Common myeloid progenitor, CD34-positive (primary cell): ENCODE results near the gene FHIT.

Source experiments
- CTCF ChIA-PET: fragments of 350-600 bp; sonication (Branson Sonifier 250); formaldehyde crosslinking; loops from one replicate; lab custom pipeline; 2021; ENCODE audit warnings: antibody characterized with exemption; lab: Charles Lee
- POLR2A ChIA-PET: fragments of 350-600 bp; sonication (Branson Sonifier 250); formaldehyde crosslinking; loops from one replicate; lab custom pipeline; 2021; ENCODE audit warnings: antibody characterized with exemption; lab: Charles Lee
- DNase-seq, 3 donors: peaks; one replicate each; pipeline versions ENCODE4 v3.0.0 to v3.0.0-alpha.2; 2013
- H3K27ac ChIP-seq, 2 experiments: 1 replicate in 1 of 2; 2 replicates in 1 of 2; pipeline ENCODE4 v1.7.0; 2013; ENCODE audit warnings: inconsistent platforms in 2 of 2, low read length in 2 of 2, mild to moderate bottlenecking in 2 of 2, low read depth in 1 of 2, moderate library complexity in 1 of 2; ENCODE audit not compliant: severe bottlenecking in 2 of 2, insufficient read depth in 1 of 2, poor library complexity in 1 of 2
- H3K27me3 ChIP-seq, 5 experiments: replicated peaks in 2 of 5; 1 replicate in 3 of 5; 2 replicates in 2 of 5; pipeline versions ENCODE4 v1.6.1 to v1.7.0; 2013; ENCODE audit warnings: low read length in 4 of 5, mild to moderate bottlenecking in 2 of 5, moderate library complexity in 2 of 5, inconsistent platforms in 1 of 5; ENCODE audit not compliant: insufficient read depth in 5 of 5, control insufficient read depth in 4 of 5
- H3K36me3 ChIP-seq, 4 experiments: 1 replicate in 2 of 4; 2 replicates in 2 of 4; pipeline versions ENCODE4 v1.6.1 to v1.7.0; 2013; ENCODE audit warnings: low read length in 3 of 4, control low read depth in 1 of 4, mild to moderate bottlenecking in 1 of 4; ENCODE audit not compliant: control insufficient read depth in 4 of 4, insufficient read depth in 4 of 4
- H3K4me1 ChIP-seq, 4 experiments: 1 replicate in 3 of 4; 2 replicates in 1 of 4; pipeline versions ENCODE4 v1.6.1 to v1.7.1; 2013; ENCODE audit warnings: low read length in 3 of 4, mild to moderate bottlenecking in 3 of 4, control low read depth in 1 of 4, inconsistent platforms in 1 of 4, moderate library complexity in 1 of 4; ENCODE audit not compliant: control insufficient read depth in 4 of 4, insufficient read depth in 4 of 4; ENCODE audit errors: control extremely low read depth in 1 of 4
- H3K4me3 ChIP-seq, 7 experiments: 1 replicate in 4 of 7; 2 replicates in 3 of 7; pipeline versions ENCODE4 v1.5.1 to v1.7.0; 2013; ENCODE audit warnings: mild to moderate bottlenecking in 7 of 7, low read length in 6 of 7, moderate library complexity in 6 of 7, inconsistent platforms in 2 of 7, low read depth in 2 of 7, control low read depth in 1 of 7; ENCODE audit not compliant: insufficient read depth in 4 of 7, control insufficient read depth in 1 of 7; ENCODE audit errors: extremely low read depth in 1 of 7
- H3K9me3 ChIP-seq, 5 experiments: 1 replicate in 4 of 5; 2 replicates in 1 of 5; pipeline versions ENCODE4 v1.6.1 to v1.7.1; 2013; ENCODE audit warnings: low read length in 4 of 5, mild to moderate bottlenecking in 2 of 5, inconsistent platforms in 1 of 5, low read depth in 1 of 5, moderate library complexity in 1 of 5; ENCODE audit not compliant: control insufficient read depth in 4 of 5, insufficient read depth in 2 of 5; ENCODE audit errors: control extremely low read depth in 1 of 5
- WGBS: methylation state at CpG from one replicate; pipeline ENCODE4 v1.1.5; 2013; ENCODE audit not compliant: insufficient coverage; 5-methylcytosine and 5-hydroxymethylcytosine counted together

Gene FHIT

DNA sequence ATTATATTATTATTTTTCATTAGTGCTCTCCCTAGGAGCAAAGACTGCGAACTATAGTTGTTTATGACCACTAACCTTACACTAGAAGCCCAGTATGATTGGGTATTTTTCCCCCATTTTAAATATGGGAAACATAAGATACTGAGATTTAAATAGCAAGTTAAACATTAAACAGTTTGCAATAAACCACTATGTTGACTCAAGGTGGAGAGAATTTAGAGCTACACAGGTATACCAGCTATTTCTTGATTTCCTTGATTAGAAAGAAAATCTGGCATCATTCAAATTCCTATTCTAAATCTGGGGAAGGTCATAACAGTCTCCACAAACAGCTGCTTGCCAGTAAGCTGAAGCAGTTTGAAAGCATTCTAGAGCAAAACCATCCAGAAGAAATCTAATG is 1337.6 kb downstream of the FHIT start:
- DNase-seq: no peak
- ChIA-PET POLR2A (no interaction called here), CTCF (no interaction called here)
- H3K4me3 ChIP-seq: no peak overlapping the region
- H3K9me3 ChIP-seq: no peaks in the 10 kb centered on the region
- no peaks in the 10 kb centered on the region for H3K36me3 ChIP-seq
- no peak overlapping the region for H3K27ac ChIP-seq
- H3K4me1 ChIP-seq: peaks cover 0 to 13% (median 4%) of the 10 kb centered on the region in 4 experiments
- H3K27me3 ChIP-seq: no peaks in the 10 kb centered on the region
- WGBS: no CpG with 5 or more reads among the region's 1 CpG

DNA sequence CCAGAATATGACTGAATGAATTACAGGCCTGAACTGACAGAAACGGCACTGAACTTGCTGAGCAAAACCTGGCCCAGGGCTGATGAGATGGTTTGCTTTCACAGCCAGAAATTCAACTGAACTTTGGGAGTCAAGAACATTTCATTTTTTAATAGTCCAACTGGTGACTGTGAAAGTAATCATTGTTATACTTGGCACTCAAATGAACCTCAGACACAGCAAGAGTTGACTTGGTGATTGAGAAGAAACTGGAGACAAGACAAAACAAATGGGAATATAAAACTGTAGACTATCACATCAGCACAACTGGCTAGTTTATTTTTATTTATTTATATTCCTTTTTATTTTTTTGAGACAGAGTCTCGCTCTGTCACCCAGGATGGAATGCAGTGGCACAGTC is 1342.6 kb downstream of the FHIT start:
- H3K27ac ChIP-seq: no peak overlapping the region
- POLR2A ChIA-PET: no interaction called here
- DNase-seq: no peak
- H3K9me3 ChIP-seq: peaks cover 0 to 6% (median 0%) of the 10 kb centered on the region in 5 experiments
- CTCF ChIA-PET: no interaction called here
- peaks cover 5 to 18% (median 8%) of the 10 kb centered on the region in 4 experiments for H3K4me1 ChIP-seq
- WGBS: 100% methylated on average over 1 of the region's 2 CpGs
- H3K27me3 ChIP-seq: no peaks in the 10 kb centered on the region
- no peaks in the 10 kb centered on the region for H3K36me3 ChIP-seq
- no peak overlapping the region for H3K4me3 ChIP-seq

DNA sequence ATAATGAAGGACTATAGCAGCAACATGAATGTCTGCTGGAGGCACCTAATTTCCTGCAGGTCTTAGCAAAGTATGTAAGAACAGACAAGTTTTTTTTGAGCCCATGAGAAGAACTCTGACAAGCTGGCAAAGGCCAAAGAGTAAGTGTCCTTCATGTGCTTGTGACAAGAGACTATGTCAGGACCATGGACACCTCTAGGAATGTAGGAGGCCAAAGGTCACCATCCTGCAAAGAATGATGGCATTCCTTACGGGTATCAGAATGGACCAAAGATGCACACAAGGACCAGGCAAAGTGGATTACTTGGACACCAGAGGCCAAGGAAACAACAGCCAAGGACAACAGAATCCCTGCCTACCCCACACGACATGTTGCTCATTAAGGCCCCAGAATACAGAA is 1343.0 kb downstream of the FHIT start:
- POLR2A ChIA-PET: no interaction called here
- no peaks in the 10 kb centered on the region for H3K27me3 ChIP-seq

DNA sequence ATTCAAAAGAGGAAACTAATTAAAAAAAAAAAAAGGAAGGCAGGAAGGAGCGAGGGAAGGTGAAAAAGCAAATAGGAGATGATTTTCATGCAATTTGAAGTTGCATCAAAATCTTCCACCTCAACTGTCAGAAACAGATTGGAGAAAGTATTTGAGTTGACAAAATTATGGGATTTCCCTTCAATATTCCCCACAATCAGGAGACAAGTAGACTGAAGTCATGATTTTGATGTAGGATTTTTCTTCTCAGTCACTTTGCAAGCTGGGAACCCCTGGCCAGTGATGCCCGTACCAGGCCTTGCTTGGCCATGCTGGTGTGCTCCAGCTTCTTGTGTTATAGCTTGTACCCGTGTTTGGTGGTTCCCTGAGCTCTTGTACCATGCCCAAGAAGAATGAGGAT is 1347.0 kb downstream of the FHIT start:
- CTCF ChIA-PET: no interaction called here

More for the DNA sequence above, 1343.0 kb downstream of the FHIT start:
- WGBS: 100% methylated on average over 2 of the region's 2 CpGs
- no peak for DNase-seq
- H3K4me1 ChIP-seq: peaks cover 5 to 18% (median 8%) of the 10 kb centered on the region in 4 experiments
- no peak overlapping the region for H3K27ac ChIP-seq
- CTCF ChIA-PET: no interaction called here
- no peak overlapping the region for H3K4me3 ChIP-seq
- H3K36me3 ChIP-seq: no peaks in the 10 kb centered on the region
- peaks cover 0 to 6% (median 0%) of the 10 kb centered on the region in 5 experiments for H3K9me3 ChIP-seq

DNA sequence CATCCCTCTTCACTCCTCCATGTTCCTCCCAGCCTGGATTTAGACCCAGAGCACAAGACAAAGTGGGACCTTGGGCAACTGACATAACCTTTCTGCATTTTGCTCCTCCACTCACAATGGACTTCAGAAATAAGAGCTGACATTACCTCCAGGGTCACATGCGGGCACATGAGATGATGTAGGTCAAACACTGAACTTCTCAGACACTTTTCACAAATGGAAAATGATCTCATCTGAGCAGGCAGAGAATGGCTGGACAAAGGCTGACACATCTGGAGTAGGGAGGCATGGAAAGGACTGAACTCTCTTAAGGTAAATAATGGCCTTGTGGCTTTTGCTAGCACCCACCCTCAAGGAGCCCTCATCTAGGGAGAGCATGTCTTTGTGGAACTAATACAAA is 1352.2 kb downstream of the FHIT start:
- H3K36me3 ChIP-seq: no peaks in the 10 kb centered on the region
- no peaks in the 10 kb centered on the region for H3K4me1 ChIP-seq
- ChIA-PET POLR2A (no interaction called here), CTCF (interaction anchor here (0.7 kb wide), 1 partner anchor 428 kb away, joined by 4 read pairs; no protein-coding TSS in a partner anchor)
- 100% methylated on average over 1 of the region's 1 CpG for WGBS
- no peak overlapping the region for H3K27ac ChIP-seq
- no peaks in the 10 kb centered on the region for H3K27me3 ChIP-seq
- H3K4me3 ChIP-seq: no peak overlapping the region
- H3K9me3 ChIP-seq: no peaks in the 10 kb centered on the region
- DNase-seq: no peak

More for the DNA sequence above, 1347.0 kb downstream of the FHIT start:
- no peak for DNase-seq
- H3K4me1 ChIP-seq: peaks cover 5 to 11% (median 8%) of the 10 kb centered on the region in 4 experiments
- H3K27me3 ChIP-seq: no peaks in the 10 kb centered on the region
- H3K36me3 ChIP-seq: no peaks in the 10 kb centered on the region
- POLR2A ChIA-PET: no interaction called here
- 100% methylated on average over 2 of the region's 3 CpGs for WGBS
- no peak overlapping the region for H3K27ac ChIP-seq
- no peak overlapping the region for H3K4me3 ChIP-seq
- peaks cover 0 to 6% (median 0%) of the 10 kb centered on the region in 5 experiments for H3K9me3 ChIP-seq

DNA sequence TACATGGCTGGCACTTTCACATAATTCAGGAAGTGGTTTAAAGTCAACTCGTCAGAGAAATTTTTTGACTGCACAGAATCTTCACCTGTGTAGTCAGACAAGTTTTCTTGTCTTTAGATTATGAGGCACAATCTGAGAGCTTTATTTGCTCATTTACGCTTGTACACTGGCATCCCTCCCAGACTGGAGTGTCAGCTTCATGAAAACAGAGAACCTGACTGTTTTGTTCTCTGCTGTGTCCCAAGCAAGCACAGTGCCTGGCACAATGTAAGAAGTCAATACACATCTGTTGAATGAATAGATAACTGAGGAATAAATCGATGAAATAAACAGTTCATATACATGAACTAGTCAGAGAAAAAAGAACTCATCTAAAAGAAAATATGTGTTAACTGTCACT is 1355.3 kb downstream of the FHIT start:
- 61% methylated on average over 2 of the region's 3 CpGs for WGBS
- Histone ChIP-seq H3K9me3 (no peaks in the 10 kb centered on the region), H3K36me3 (no peaks in the 10 kb centered on the region), H3K4me3 (no peak overlapping the region), H3K27ac (no peak overlapping the region), H3K27me3 (no peaks in the 10 kb centered on the region), H3K4me1 (no peaks in the 10 kb centered on the region)
- POLR2A ChIA-PET: no interaction called here
- DNase-seq: no peak
- CTCF ChIA-PET: interaction anchor here (0.7 kb wide), 1 partner anchor 303 kb away, joined by 3 read pairs; no protein-coding TSS in a partner anchor

DNA sequence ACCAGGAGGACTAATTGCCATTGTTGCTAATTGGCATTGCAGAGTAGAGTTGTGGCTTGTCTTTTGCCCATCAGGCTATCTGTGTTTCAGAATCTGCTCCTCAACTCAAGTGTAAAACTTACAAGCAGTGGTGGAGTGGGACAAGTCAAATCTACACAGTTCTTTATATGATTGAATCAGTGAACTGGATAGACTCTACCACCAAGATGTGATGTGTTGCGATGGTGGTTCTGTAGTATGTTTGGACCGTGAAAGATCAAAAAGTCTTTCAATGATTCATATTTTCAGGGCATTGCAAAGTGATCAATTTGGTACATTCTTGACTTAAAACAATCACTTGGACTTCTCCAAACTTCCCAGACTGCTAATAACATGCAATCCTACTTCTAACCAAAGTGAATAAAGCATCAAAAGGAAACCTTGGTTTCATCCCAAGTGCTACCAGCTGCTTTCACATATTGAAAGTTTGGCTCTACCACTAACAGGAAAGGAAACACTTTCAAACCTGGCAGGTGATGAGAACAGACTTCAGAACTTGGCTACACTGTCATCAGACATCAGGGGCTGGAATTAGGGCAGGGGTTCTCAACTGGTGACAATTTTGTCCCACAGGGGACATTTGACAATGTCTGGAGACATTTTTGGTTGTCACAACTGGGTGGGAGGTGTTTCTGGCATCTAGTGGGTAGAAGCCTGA is 1356.7 kb downstream of the FHIT start:
- Histone ChIP-seq H3K27me3 (no peaks in the 10 kb centered on the region), H3K36me3 (no peaks in the 10 kb centered on the region), H3K9me3 (no peaks in the 10 kb centered on the region), H3K4me3 (no peak overlapping the region), H3K27ac (no peak overlapping the region), H3K4me1 (no peaks in the 10 kb centered on the region)
- ChIA-PET POLR2A (no interaction called here), CTCF (no interaction called here)
- no CpG with 5 or more reads among the region's 2 CpGs for WGBS
- DNase-seq: no peak
